Caco-2 (cell line): ENCODE results near the gene RIBC2. TPM values are rescaled to one million over a fixed set of nuclear protein-coding genes. Genes with fewer than 3 reads are reported as not detected.

Experiments
- BruUV-seq: library from RNA; stranded (reverse); fragments of 400-500 nt; replicated peaks from 2 replicates; lab custom pipeline; 2021; lab: Mats Ljungman, UMichigan
- CTCF ChIA-PET: fragments of 300-600 bp; sonication (Branson Sonifier 250); formaldehyde crosslinking; loops from one replicate; lab custom pipeline; 2022; ENCODE audit warnings: antibody characterized with exemption; lab: Charles Lee
- POLR2A ChIA-PET: fragments of 300-600 bp; sonication (Branson Sonifier 250); formaldehyde crosslinking; loops from one replicate; lab custom pipeline; 2022; ENCODE audit warnings: antibody characterized with exemption; lab: Charles Lee
- DNase-seq, 2 experiments: peaks; one replicate each; pipeline versions ENCODE4 v3.0.0 to v3.0.0-alpha.2; 2020 to 2022
- H3K27me3 ChIP-seq: replicated peaks from 2 replicates; pipeline ENCODE4 v1.6.0; 2011; ENCODE audit warnings: low read length; ENCODE audit not compliant: control insufficient read depth, insufficient read depth
- H3K36me3 ChIP-seq: 2 replicates; pipeline ENCODE4 v1.5.1; 2011; ENCODE audit warnings: low read length; ENCODE audit not compliant: control insufficient read depth, insufficient read depth
- H3K4me1 ChIP-seq: fragments of 250-450 bp; sonication (Bioruptor Pico); 2 replicates; pipeline ENCODE4 v1.5.1; 2020; ENCODE audit warnings: mild to moderate bottlenecking
- H3K4me3 ChIP-seq: 2 replicates; pipeline ENCODE4 v1.5.1; 2011; ENCODE audit warnings: low read depth, mild to moderate bottlenecking, control low read depth, low read length
- H3K9me3 ChIP-seq: fragments of 250-450 bp; sonication (Bioruptor Pico); 2 replicates; pipeline ENCODE4 v1.5.1; 2020; ENCODE audit warnings: mild to moderate bottlenecking, moderate library complexity
- H3K27ac Mint-ChIP-seq: one replicate; pipeline ENCODE4 v1.8.0; 2022; ENCODE audit warnings: mixed read lengths; ENCODE audit not compliant: unreplicated experiment
- H3K27me3 Mint-ChIP-seq: one replicate; pipeline ENCODE4 v1.8.0; 2022; ENCODE audit warnings: mixed read lengths; ENCODE audit not compliant: insufficient read depth, unreplicated experiment
- H3K36me3 Mint-ChIP-seq: one replicate; pipeline ENCODE4 v1.8.0; 2022; ENCODE audit warnings: mild to moderate bottlenecking, mixed read lengths; ENCODE audit not compliant: insufficient read depth, unreplicated experiment
- H3K4me1 Mint-ChIP-seq: one replicate; pipeline ENCODE4 v1.8.0; 2022; ENCODE audit warnings: low read depth, mixed read lengths; ENCODE audit not compliant: unreplicated experiment
- H3K4me3 Mint-ChIP-seq: one replicate; pipeline ENCODE4 v1.8.0; 2022; ENCODE audit warnings: mild to moderate bottlenecking, moderate library complexity, mixed read lengths; ENCODE audit not compliant: unreplicated experiment
- H3K9me3 Mint-ChIP-seq: one replicate; pipeline ENCODE4 v1.8.0; 2022; ENCODE audit warnings: mixed read lengths; ENCODE audit not compliant: unreplicated experiment
- intact Hi-C: fragments of 100-400 bp; cut with micrococcal nuclease; formaldehyde crosslinking; loops from one replicate; pipeline ENCODE4 v1.10.0; 2022; ENCODE audit not compliant: unreplicated experiment
- total RNA-seq: library from RNA; stranded (reverse); gene quantifications from 2 replicates; pipeline ENCODE4 v1.2.3, GENCODE V29; 2022
- TF ChIP-seq, protein P1 (sequence below), 2 experiments: fragments of 200-600 bp in 1 of 2; IDR thresholded peaks; 1 replicate in 1 of 2; 2 replicates in 1 of 2; pipeline versions ENCODE4 v1.5.1 to v1.8.0; 2011 to 2022; ENCODE audit warnings: antibody characterized with exemption in 1 of 2, control low read depth in 1 of 2, inconsistent platforms in 1 of 2, low read depth in 1 of 2, low read length in 1 of 2, mild to moderate bottlenecking in 1 of 2, moderate library complexity in 1 of 2; ENCODE audit not compliant: insufficient read depth in 1 of 2, severe bottlenecking in 1 of 2, unreplicated experiment in 1 of 2

RIBC2 gene
- total RNA-seq, 1 experiment from 2014 or later = 14.1 TPM

DNA sequence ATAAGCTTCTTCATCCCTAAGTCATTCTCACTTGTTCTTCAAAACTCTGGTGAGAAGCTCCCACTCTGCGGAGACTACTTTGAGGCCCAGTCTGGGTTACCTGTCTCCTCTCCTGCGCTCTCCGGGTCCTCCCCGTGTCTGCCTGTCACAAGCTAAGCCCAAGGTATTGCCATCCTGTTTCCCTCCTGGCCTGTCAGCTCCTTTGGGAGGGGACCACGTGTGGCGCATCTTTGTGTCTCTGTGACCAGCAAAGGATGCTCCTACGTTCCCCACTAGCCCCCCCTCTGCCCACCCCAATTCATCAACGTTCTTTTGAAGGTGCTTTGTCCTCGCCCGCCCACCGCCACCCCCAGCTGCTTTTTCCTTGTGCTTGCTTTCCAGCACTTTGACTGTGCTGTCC lies 57.4 kb downstream of the RIBC2 start:
- intact Hi-C loops = no loop called here
- Histone ChIP-seq H3K9me3 (peaks cover 4% of the 10 kb centered on the region; the same call in 1 of the 2 replicates), H3K36me3 (no peaks in the 10 kb centered on the region), H3K27me3 (no peaks in the 10 kb centered on the region), H3K4me3 (no peak overlapping the region), H3K4me1 (peaks cover 47% of the 10 kb centered on the region)
- POLR2A ChIA-PET = no interaction called here
- TF ChIP-seq, protein P1, sequence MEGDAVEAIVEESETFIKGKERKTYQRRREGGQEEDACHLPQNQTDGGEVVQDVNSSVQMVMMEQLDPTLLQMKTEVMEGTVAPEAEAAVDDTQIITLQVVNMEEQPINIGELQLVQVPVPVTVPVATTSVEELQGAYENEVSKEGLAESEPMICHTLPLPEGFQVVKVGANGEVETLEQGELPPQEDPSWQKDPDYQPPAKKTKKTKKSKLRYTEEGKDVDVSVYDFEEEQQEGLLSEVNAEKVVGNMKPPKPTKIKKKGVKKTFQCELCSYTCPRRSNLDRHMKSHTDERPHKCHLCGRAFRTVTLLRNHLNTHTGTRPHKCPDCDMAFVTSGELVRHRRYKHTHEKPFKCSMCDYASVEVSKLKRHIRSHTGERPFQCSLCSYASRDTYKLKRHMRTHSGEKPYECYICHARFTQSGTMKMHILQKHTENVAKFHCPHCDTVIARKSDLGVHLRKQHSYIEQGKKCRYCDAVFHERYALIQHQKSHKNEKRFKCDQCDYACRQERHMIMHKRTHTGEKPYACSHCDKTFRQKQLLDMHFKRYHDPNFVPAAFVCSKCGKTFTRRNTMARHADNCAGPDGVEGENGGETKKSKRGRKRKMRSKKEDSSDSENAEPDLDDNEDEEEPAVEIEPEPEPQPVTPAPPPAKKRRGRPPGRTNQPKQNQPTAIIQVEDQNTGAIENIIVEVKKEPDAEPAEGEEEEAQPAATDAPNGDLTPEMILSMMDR (IDR thresholded peaks at IDR 0.05; ENCODE audit: insufficient read depth in 1 of 2, low read depth in 1 of 2, low read length in 1 of 2, severe bottlenecking in 1 of 2, unreplicated experiment in 1 of 2) = no peak
- Mint-ChIP-seq H3K36me3 (peaks cover 4% of the 10 kb centered on the region), H3K4me3 (no peak overlapping the region), H3K27ac (peak overlapping the region; percentile 34), H3K9me3 (peaks cover 5% of the 10 kb centered on the region), H3K27me3 (no peaks in the 10 kb centered on the region), H3K4me1 (peaks cover 38% of the 10 kb centered on the region)
- no TSS peak for BruUV-seq
- CTCF ChIA-PET = interaction anchor here (0.7 kb wide), 1 partner anchor 8 kb away, joined by 3 read pairs; no protein-coding TSS in a partner anchor
- no peak for DNase-seq

DNA sequence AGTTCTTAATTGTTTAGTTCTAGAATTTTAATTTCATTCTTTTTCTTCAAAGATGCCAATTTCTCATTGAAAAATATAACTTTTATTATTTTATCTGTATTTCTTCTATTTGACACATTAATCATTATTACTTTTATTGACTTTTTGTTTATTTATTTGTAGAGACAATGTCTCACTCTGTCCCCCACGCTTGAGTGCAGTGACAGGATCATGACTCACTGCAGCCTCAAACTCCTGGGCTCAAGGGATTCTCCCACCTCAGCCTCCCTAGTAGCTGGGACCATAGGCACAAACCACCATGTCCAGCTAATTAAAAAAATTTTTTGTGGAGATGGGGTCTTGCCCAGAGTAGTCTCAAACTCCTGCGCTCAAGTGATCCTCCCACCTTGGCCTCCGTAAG lies 58.9 kb downstream of the RIBC2 start:
- CTCF ChIA-PET = no interaction called here
- H3K4me1 ChIP-seq = peaks cover 60% of the 10 kb centered on the region
- H3K27me3 ChIP-seq = no peaks in the 10 kb centered on the region
- no peak overlapping the region for H3K4me3 Mint-ChIP-seq
- peaks cover 11% of the 10 kb centered on the region for H3K36me3 Mint-ChIP-seq
- POLR2A ChIA-PET = no interaction called here
- H3K9me3 Mint-ChIP-seq = peaks cover 5% of the 10 kb centered on the region
- BruUV-seq = no TSS peak
- H3K9me3 ChIP-seq = peaks cover 4% of the 10 kb centered on the region; the same call in 1 of the 2 replicates
- peaks cover 47% of the 10 kb centered on the region for H3K4me1 Mint-ChIP-seq
- TF ChIP-seq, protein P1 (IDR thresholded peaks at IDR 0.05; ENCODE audit: insufficient read depth in 1 of 2, low read depth in 1 of 2, low read length in 1 of 2, severe bottlenecking in 1 of 2, unreplicated experiment in 1 of 2) = no peak
- H3K4me3 ChIP-seq = no peak overlapping the region
- intact Hi-C loops = no loop called here
- H3K36me3 ChIP-seq = no peaks in the 10 kb centered on the region
- no peak overlapping the region for H3K27ac Mint-ChIP-seq
- H3K27me3 Mint-ChIP-seq = no peaks in the 10 kb centered on the region
- DNase-seq = no peak

DNA sequence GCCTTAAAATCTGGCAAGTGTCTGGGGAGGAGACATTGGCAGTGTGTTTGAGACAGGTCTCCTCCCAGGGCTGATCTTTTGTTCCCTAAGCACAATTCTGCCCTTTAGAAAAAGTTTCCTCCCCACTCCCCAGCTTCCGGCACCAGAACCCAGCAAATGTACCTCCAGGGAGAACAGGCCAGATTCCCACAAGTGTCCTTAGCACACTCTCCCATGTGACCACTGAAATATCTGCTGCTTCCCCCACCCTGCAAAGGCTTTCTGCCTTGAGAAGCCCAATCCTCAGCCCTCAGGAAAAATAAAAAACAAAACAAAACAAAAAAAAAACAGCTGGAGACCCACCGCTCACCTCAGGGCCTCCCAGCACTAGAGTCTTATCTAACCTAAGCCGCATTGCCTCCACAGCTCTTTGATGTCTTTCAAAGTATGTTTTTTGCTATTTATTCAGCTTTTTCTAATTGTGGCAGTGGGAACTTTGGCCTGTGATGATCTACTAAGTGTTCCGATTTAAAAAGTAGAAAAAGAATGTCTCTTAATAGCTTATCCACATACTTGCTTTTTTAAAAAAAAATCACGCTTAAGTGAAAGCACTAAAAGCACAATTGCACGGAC lies 60.2 kb downstream of the RIBC2 start:
- intact Hi-C loops = no loop called here
- H3K4me3 ChIP-seq = no peak overlapping the region
- TF ChIP-seq, protein P1 (IDR thresholded peaks at IDR 0.05; ENCODE audit: insufficient read depth in 1 of 2, low read depth in 1 of 2, low read length in 1 of 2, severe bottlenecking in 1 of 2, unreplicated experiment in 1 of 2) = no peak
- no peaks in the 10 kb centered on the region for H3K36me3 ChIP-seq
- ChIA-PET POLR2A (interaction anchor here (0.6 to 1.7 kb wide), 7 partner anchors 11 to 730 kb away, joined by 3 to 16 read pairs (median 5); no protein-coding TSS in a partner anchor), CTCF (interaction anchor here (1.2 to 1.5 kb wide), 3 partner anchors 10 to 30 kb away, joined by 3 to 7 read pairs (median 4); no protein-coding TSS in a partner anchor)
- Mint-ChIP-seq H3K9me3 (no peaks in the 10 kb centered on the region), H3K36me3 (peaks cover 19% of the 10 kb centered on the region), H3K27me3 (no peaks in the 10 kb centered on the region), H3K4me3 (peak overlapping the region; percentile 53), H3K4me1 (peaks cover 56% of the 10 kb centered on the region), H3K27ac (peak overlapping the region; percentile 97)
- BruUV-seq = no TSS peak
- DNase-seq = peak; percentile 65 to 71
- H3K9me3 ChIP-seq = no peaks in the 10 kb centered on the region
- peaks cover 73% of the 10 kb centered on the region for H3K4me1 ChIP-seq
- no peaks in the 10 kb centered on the region for H3K27me3 ChIP-seq
